WTC11 (cell line): Measurements from ENCODE around the gene WDR7. TPM values are rescaled to one million over a fixed set of nuclear protein-coding genes. Genes with fewer than 3 reads are reported as not detected.
A peak's percentile ranks its signal among the peaks of the same experiment; 100 is the strongest.

ENCODE experiments used
- ATAC-seq: fragments of 200-7000 bp; cut with Tn5 transposase; 2 replicates; pipeline ENCODE4 v1.10.0; 2021; ENCODE audit warnings: mild to moderate bottlenecking, moderate library complexity
- CTCF ChIA-PET: fragments of 300-600 bp; sonication (Branson Sonifier 250); formaldehyde crosslinking; loops from one replicate; lab custom pipeline; 2021; ENCODE audit warnings: antibody characterized with exemption; lab: Charles Lee
- POLR2A ChIA-PET: fragments of 350-600 bp; sonication (Branson Sonifier 250); formaldehyde crosslinking; loops from one replicate; lab custom pipeline; 2021; ENCODE audit warnings: antibody characterized with exemption; lab: Charles Lee
- DNase-seq: peaks from one replicate; pipeline ENCODE4 v3.0.0; 2021; ENCODE audit warnings: low spot score
- H3K27ac Mint-ChIP-seq: 2 replicates; pipeline ENCODE4 v1.8.0; 2021; ENCODE audit warnings: mixed read lengths
- H3K27me3 Mint-ChIP-seq: 2 replicates; pipeline ENCODE4 v1.8.0; 2021; ENCODE audit warnings: low read depth, mild to moderate bottlenecking, moderate library complexity, mixed read lengths
- H3K36me3 Mint-ChIP-seq: 2 replicates; pipeline ENCODE4 v1.8.0; 2021; ENCODE audit warnings: mixed read lengths
- H3K4me1 Mint-ChIP-seq: 2 replicates; pipeline ENCODE4 v1.8.0; 2022; ENCODE audit warnings: mixed read lengths
- H3K4me3 Mint-ChIP-seq: 2 replicates; pipeline ENCODE4 v1.8.0; 2021; ENCODE audit warnings: mild to moderate bottlenecking, moderate library complexity, mixed read lengths
- H3K9me3 Mint-ChIP-seq: 2 replicates; pipeline ENCODE4 v1.8.0; 2021; ENCODE audit warnings: mixed read lengths
- ATF1 ChIP-seq: sonication (generic); formaldehyde crosslinking; IDR thresholded peaks from 2 replicates; pipeline ENCODE4 v1.8.1; 2023; ENCODE audit warnings: mild to moderate bottlenecking, moderate library complexity, missing genetic modification reagents
- CBFB ChIP-seq: sonication (generic); formaldehyde crosslinking; IDR thresholded peaks from 2 replicates; pipeline ENCODE4 v1.8.1; 2022; ENCODE audit warnings: mild to moderate bottlenecking, low read depth, missing genetic modification reagents
- ESRRA ChIP-seq: sonication (generic); formaldehyde crosslinking; IDR thresholded peaks from 2 replicates; pipeline ENCODE4 v1.8.1; 2022; ENCODE audit warnings: mild to moderate bottlenecking, missing genetic modification reagents, borderline replicate concordance
- ETV6 ChIP-seq: sonication (generic); formaldehyde crosslinking; IDR thresholded peaks from 2 replicates; pipeline ENCODE4 v1.8.1; 2022; ENCODE audit warnings: mild to moderate bottlenecking, missing genetic modification reagents
- GABPB1 ChIP-seq: sonication (generic); formaldehyde crosslinking; IDR thresholded peaks from 2 replicates; pipeline ENCODE4 v1.8.1; 2023; ENCODE audit warnings: mild to moderate bottlenecking, missing genetic modification reagents
- IRF2 ChIP-seq: sonication (generic); formaldehyde crosslinking; IDR thresholded peaks from 2 replicates; pipeline ENCODE4 v1.8.0; 2022; ENCODE audit warnings: low read depth, missing genetic modification reagents, borderline replicate concordance
- JAZF1 ChIP-seq: fragments of 250-450 bp; sonication (Bioruptor Pico); IDR thresholded peaks from 2 replicates; pipeline ENCODE4 v1.9.0; 2021; ENCODE audit warnings: moderate library complexity, mild to moderate bottlenecking, inconsistent platforms
- MXD4 ChIP-seq: fragments of 250-450 bp; sonication (Bioruptor Pico); IDR thresholded peaks from 2 replicates; pipeline ENCODE4 v1.8.0; 2021; ENCODE audit warnings: mild to moderate bottlenecking, moderate library complexity, borderline replicate concordance
- NFATC4 ChIP-seq: fragments of 250-450 bp; sonication (Bioruptor Pico); IDR thresholded peaks from 2 replicates; pipeline ENCODE4 v1.9.0; 2021; ENCODE audit warnings: mild to moderate bottlenecking
- NFE2L1 ChIP-seq: sonication (generic); formaldehyde crosslinking; IDR thresholded peaks from 2 replicates; pipeline ENCODE4 v1.8.1; 2023; ENCODE audit warnings: missing genetic modification reagents
- NR3C1 ChIP-seq: sonication (generic); formaldehyde crosslinking; conservative IDR thresholded peaks from 2 replicates; pipeline ENCODE4 v1.8.1; 2023; ENCODE audit warnings: low read depth, mild to moderate bottlenecking, missing genetic modification reagents
- PRRX2 ChIP-seq: fragments of 250-450 bp; sonication (Bioruptor Pico); IDR thresholded peaks from 2 replicates; pipeline ENCODE4 v1.8.0; 2021; ENCODE audit warnings: mild to moderate bottlenecking
- RELA ChIP-seq: sonication (generic); formaldehyde crosslinking; IDR thresholded peaks from 2 replicates; pipeline ENCODE4 v1.8.1; 2022; ENCODE audit warnings: missing genetic modification reagents, mild to moderate bottlenecking, borderline replicate concordance
- TEAD1 ChIP-seq: sonication (generic); formaldehyde crosslinking; IDR thresholded peaks from 2 replicates; pipeline ENCODE4 v1.8.0; 2022; ENCODE audit warnings: mild to moderate bottlenecking, missing genetic modification reagents
- ZNF121 ChIP-seq: sonication (generic); formaldehyde crosslinking; IDR thresholded peaks from 2 replicates; pipeline ENCODE4 v1.8.0; 2023; ENCODE audit warnings: missing genetic modification reagents
- ZNF232 ChIP-seq: sonication (generic); formaldehyde crosslinking; IDR thresholded peaks from 2 replicates; pipeline ENCODE4 v1.8.0; 2022; ENCODE audit warnings: mild to moderate bottlenecking, missing genetic modification reagents
- ZNF396 ChIP-seq: fragments of 250-450 bp; sonication (Bioruptor Pico); IDR thresholded peaks from 2 replicates; pipeline ENCODE4 v1.8.0; 2021; ENCODE audit warnings: mild to moderate bottlenecking, moderate library complexity, borderline replicate concordance
- ZNF423 ChIP-seq: fragments of 250-450 bp; sonication (Bioruptor Pico); IDR thresholded peaks from 2 replicates; pipeline ENCODE4 v2.1.2; 2022; ENCODE audit warnings: mild to moderate bottlenecking, moderate library complexity
- total RNA-seq: library from RNA; stranded (reverse); gene quantifications from 3 replicates; pipeline ENCODE4 v1.2.3, GENCODE V29; 2021
- TF ChIP-seq, protein P1 (sequence below): sonication (generic); formaldehyde crosslinking; IDR thresholded peaks from 2 replicates; pipeline ENCODE4 v1.8.0; 2023; ENCODE audit warnings: missing genetic modification reagents, mild to moderate bottlenecking, borderline replicate concordance
- TF ChIP-seq, protein P2 (sequence below): sonication (generic); formaldehyde crosslinking; IDR thresholded peaks from 2 replicates; pipeline ENCODE4 v1.8.1; 2023; ENCODE audit warnings: mild to moderate bottlenecking, missing genetic modification reagents, moderate library complexity
- TF ChIP-seq, protein P3 (sequence below): sonication (generic); formaldehyde crosslinking; IDR thresholded peaks from 2 replicates; pipeline ENCODE4 v1.8.0; 2023; ENCODE audit warnings: mild to moderate bottlenecking, missing genetic modification reagents
- TF ChIP-seq, protein P4 (sequence below): sonication (generic); formaldehyde crosslinking; IDR thresholded peaks from 2 replicates; pipeline ENCODE4 v1.8.1; 2022; ENCODE audit warnings: low read depth, mild to moderate bottlenecking, moderate library complexity, missing genetic modification reagents, borderline replicate concordance

Gene WDR7
- total RNA-seq, 1 experiment from 2014 or later = 12.2 TPM

DNA sequence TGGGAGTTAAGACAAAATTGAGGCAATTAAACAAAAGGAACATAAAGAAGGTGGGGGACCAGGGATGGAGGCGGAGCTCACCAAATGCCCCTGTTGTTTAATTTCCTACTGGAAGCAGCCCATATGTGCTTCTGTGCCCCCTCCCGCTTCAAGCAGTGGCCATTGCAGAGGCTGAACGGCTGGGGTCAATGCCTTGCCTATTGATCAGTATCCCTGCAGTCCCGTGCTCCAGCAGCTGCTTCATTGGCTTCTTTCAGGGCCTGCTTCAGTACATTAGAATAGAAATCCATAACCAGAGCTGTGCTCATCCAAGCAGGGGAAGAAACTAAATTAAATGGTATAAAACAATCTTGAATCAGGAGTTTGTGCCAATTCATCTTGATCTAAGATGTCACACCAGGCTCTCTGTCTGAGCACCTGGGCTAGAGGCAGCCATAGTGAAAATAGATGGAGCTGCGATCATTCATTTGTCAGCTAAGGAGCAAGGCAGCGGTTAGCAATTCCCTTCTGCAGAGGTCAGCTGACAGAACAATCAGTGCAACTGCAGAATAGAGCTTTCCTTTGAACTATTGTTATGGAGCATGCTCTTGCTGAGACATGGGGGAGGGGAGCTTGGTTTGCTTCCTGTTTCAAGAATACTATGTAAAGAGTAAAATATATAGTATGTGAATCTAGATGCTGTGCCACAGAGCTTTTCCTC is 222.4 kb downstream of the WDR7 start (continued):
- TF ChIP-seq, protein P1, sequence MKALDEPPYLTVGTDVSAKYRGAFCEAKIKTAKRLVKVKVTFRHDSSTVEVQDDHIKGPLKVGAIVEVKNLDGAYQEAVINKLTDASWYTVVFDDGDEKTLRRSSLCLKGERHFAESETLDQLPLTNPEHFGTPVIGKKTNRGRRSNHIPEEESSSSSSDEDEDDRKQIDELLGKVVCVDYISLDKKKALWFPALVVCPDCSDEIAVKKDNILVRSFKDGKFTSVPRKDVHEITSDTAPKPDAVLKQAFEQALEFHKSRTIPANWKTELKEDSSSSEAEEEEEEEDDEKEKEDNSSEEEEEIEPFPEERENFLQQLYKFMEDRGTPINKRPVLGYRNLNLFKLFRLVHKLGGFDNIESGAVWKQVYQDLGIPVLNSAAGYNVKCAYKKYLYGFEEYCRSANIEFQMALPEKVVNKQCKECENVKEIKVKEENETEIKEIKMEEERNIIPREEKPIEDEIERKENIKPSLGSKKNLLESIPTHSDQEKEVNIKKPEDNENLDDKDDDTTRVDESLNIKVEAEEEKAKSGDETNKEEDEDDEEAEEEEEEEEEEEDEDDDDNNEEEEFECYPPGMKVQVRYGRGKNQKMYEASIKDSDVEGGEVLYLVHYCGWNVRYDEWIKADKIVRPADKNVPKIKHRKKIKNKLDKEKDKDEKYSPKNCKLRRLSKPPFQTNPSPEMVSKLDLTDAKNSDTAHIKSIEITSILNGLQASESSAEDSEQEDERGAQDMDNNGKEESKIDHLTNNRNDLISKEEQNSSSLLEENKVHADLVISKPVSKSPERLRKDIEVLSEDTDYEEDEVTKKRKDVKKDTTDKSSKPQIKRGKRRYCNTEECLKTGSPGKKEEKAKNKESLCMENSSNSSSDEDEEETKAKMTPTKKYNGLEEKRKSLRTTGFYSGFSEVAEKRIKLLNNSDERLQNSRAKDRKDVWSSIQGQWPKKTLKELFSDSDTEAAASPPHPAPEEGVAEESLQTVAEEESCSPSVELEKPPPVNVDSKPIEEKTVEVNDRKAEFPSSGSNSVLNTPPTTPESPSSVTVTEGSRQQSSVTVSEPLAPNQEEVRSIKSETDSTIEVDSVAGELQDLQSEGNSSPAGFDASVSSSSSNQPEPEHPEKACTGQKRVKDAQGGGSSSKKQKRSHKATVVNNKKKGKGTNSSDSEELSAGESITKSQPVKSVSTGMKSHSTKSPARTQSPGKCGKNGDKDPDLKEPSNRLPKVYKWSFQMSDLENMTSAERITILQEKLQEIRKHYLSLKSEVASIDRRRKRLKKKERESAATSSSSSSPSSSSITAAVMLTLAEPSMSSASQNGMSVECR = no peak
- TF ChIP-seq JAZF1 (CRISPR knock-in tag) = no peak
- TF ChIP-seq, protein P2, sequence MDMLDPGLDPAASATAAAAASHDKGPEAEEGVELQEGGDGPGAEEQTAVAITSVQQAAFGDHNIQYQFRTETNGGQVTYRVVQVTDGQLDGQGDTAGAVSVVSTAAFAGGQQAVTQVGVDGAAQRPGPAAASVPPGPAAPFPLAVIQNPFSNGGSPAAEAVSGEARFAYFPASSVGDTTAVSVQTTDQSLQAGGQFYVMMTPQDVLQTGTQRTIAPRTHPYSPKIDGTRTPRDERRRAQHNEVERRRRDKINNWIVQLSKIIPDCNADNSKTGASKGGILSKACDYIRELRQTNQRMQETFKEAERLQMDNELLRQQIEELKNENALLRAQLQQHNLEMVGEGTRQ = peak; percentile 88
- no peak for TF ChIP-seq ZNF121 (CRISPR knock-in tag)
- TF ChIP-seq ETV6 = peak; percentile 71; the same call in 1 of the 2 replicates
- no peak for TF ChIP-seq ATF1
- TF ChIP-seq ZNF396 (CRISPR knock-in tag) = no peak
- no peak for TF ChIP-seq PRRX2 (CRISPR knock-in tag)
- no peak for TF ChIP-seq NFATC4 (CRISPR knock-in tag)
- no peak for TF ChIP-seq NFE2L1 (CRISPR knock-in tag)
- 0 out of 2 replicates have a peak, but pooled peaks have one; percentile 19 for TF ChIP-seq ZNF232
- TF ChIP-seq, protein P3, sequence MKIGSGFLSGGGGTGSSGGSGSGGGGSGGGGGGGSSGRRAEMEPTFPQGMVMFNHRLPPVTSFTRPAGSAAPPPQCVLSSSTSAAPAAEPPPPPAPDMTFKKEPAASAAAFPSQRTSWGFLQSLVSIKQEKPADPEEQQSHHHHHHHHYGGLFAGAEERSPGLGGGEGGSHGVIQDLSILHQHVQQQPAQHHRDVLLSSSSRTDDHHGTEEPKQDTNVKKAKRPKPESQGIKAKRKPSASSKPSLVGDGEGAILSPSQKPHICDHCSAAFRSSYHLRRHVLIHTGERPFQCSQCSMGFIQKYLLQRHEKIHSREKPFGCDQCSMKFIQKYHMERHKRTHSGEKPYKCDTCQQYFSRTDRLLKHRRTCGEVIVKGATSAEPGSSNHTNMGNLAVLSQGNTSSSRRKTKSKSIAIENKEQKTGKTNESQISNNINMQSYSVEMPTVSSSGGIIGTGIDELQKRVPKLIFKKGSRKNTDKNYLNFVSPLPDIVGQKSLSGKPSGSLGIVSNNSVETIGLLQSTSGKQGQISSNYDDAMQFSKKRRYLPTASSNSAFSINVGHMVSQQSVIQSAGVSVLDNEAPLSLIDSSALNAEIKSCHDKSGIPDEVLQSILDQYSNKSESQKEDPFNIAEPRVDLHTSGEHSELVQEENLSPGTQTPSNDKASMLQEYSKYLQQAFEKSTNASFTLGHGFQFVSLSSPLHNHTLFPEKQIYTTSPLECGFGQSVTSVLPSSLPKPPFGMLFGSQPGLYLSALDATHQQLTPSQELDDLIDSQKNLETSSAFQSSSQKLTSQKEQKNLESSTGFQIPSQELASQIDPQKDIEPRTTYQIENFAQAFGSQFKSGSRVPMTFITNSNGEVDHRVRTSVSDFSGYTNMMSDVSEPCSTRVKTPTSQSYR (CRISPR knock-in tag) = peak; percentile 91
- TF ChIP-seq ESRRA (CRISPR knock-in tag) = no peak

DNA sequence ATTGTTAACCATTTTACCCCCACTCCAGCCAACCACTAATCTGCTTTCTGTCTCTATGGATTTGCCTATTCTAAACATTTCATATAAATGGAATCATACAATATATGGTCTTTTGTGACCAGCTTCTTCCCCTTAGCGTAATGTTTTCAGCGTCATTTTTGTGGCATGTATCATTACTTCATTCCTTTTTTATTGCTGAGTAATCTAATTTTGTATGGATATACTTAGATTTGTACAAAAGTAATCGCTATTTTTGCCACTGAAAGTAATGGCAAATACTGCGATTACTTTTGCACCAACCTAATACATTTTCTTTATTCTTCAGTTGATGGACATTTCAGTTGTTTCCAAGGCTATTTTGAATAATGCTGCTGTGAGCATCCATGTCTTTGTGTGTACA is 227.6 kb downstream of the WDR7 start:
- H3K36me3 Mint-ChIP-seq = peaks cover 2% of the 10 kb centered on the region; the same call in 1 of the 2 replicates
- H3K4me3 Mint-ChIP-seq = no peak overlapping the region
- no peak overlapping the region for H3K27ac Mint-ChIP-seq
- POLR2A ChIA-PET = no interaction called here
- no peak for ATAC-seq
- CTCF ChIA-PET = no interaction called here
- H3K27me3 Mint-ChIP-seq = no peaks in the 10 kb centered on the region
- H3K4me1 Mint-ChIP-seq = peaks cover 24% of the 10 kb centered on the region
- DNase-seq = no peak
- H3K9me3 Mint-ChIP-seq = peaks cover 3% of the 10 kb centered on the region
- TF ChIP-seq ATF1 = no peak
- no peak for TF ChIP-seq TEAD1 (CRISPR knock-in tag)
- no peak for TF ChIP-seq NR3C1 (CRISPR knock-in tag)
- no peak for TF ChIP-seq RELA
- TF ChIP-seq MXD4 = no peak
- TF ChIP-seq, protein P4, sequence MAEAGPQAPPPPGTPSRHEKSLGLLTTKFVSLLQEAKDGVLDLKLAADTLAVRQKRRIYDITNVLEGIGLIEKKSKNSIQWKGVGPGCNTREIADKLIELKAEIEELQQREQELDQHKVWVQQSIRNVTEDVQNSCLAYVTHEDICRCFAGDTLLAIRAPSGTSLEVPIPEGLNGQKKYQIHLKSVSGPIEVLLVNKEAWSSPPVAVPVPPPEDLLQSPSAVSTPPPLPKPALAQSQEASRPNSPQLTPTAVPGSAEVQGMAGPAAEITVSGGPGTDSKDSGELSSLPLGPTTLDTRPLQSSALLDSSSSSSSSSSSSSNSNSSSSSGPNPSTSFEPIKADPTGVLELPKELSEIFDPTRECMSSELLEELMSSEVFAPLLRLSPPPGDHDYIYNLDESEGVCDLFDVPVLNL = no peak
- no peak for TF ChIP-seq GABPB1 (CRISPR knock-in tag)
- TF ChIP-seq, protein P1 = no peak
- TF ChIP-seq CBFB = no peak
- no peak for TF ChIP-seq ZNF423 (CRISPR knock-in tag)
- no peak for TF ChIP-seq IRF2
